B cell (primary cell): ENCODE data around the gene DOCK1. TPM values are rescaled to one million over a fixed set of nuclear protein-coding genes. Genes with fewer than 3 reads are reported as not detected.

Source experiments
- ATAC-seq: fragments of 200-7000 bp; cut with Tn5 transposase; one replicate; pipeline ENCODE4 v1.10.0; 2021; ENCODE audit warnings: low read depth, mild to moderate bottlenecking, moderate number of reproducible peaks, moderate library complexity
- CTCF ChIA-PET: fragments of 350-600 bp; sonication (Branson Sonifier 250); formaldehyde crosslinking; loops from one replicate; lab custom pipeline; 2021; ENCODE audit warnings: antibody characterized with exemption, inconsistent platforms; lab: Charles Lee
- POLR2A ChIA-PET: fragments of 350-600 bp; sonication (Branson Sonifier 250); formaldehyde crosslinking; loops from one replicate; lab custom pipeline; 2021; ENCODE audit warnings: antibody characterized with exemption; lab: Charles Lee
- DNase-seq: peaks from one replicate; pipeline ENCODE4 v3.0.0; 2013
- H2AFZ ChIP-seq: 2 replicates; pipeline ENCODE4 v1.6.1; 2012; ENCODE audit warnings: mild to moderate bottlenecking, low read depth, low read length; ENCODE audit not compliant: insufficient read depth, poor library complexity, severe bottlenecking
- H3K27ac ChIP-seq, 2 donors: 1 replicate in 1 of 2; 2 replicates in 1 of 2; pipeline ENCODE4 v1.5.1; 2012 to 2013; ENCODE audit warnings: low read length in 2 of 2, mild to moderate bottlenecking in 2 of 2, moderate library complexity in 1 of 2
- H3K27me3 ChIP-seq, 4 experiments: fragments of 200-600 bp in 1 of 4; sonication (generic) in 1 of 4; replicated peaks in 1 of 4; 1 replicate in 2 of 4; 2 replicates in 2 of 4; pipeline versions ENCODE4 v1.6.1 to v1.7.0; 2013 to 2016; ENCODE audit warnings: low read length in 3 of 4, mild to moderate bottlenecking in 2 of 4, mixed read lengths in 1 of 4, moderate library complexity in 1 of 4; ENCODE audit not compliant: insufficient read depth in 4 of 4, control insufficient read depth in 3 of 4; ENCODE audit errors: control extremely low read depth in 1 of 4
- H3K36me3 ChIP-seq, 2 experiments: replicated peaks in 1 of 2; 1 replicate in 1 of 2; 2 replicates in 1 of 2; pipeline versions ENCODE4 v1.6.1 to v1.7.1; 2013; ENCODE audit warnings: low read length in 1 of 2; ENCODE audit not compliant: insufficient read depth in 2 of 2, control insufficient read depth in 1 of 2; ENCODE audit errors: control extremely low read depth in 1 of 2, extremely low read depth in 1 of 2
- H3K4me1 ChIP-seq, 2 donors: fragments of 200-600 bp in 1 of 2; sonication (generic) in 1 of 2; 1 replicate in 1 of 2; 2 replicates in 1 of 2; pipeline versions ENCODE4 v1.5.1 to v1.6.1; 2013 to 2017; ENCODE audit warnings: low read length in 2 of 2; ENCODE audit not compliant: control insufficient read depth in 2 of 2, insufficient read depth in 2 of 2
- H3K4me2 ChIP-seq: replicated peaks from 2 replicates; pipeline ENCODE3; 2012; ENCODE audit warnings: mild to moderate bottlenecking, low read depth, low read length; ENCODE audit not compliant: poor library complexity, severe bottlenecking
- H3K4me3 ChIP-seq, 5 experiments: fragments of 200-600 bp in 1 of 5; sonication (generic) in 1 of 5; 1 replicate in 3 of 5; 2 replicates in 2 of 5; pipeline versions ENCODE4 v1.5.1 to v1.7.0; 2011 to 2016; ENCODE audit warnings: low read length in 4 of 5, mild to moderate bottlenecking in 4 of 5, low read depth in 2 of 5, control low read depth in 1 of 5, moderate library complexity in 1 of 5; ENCODE audit not compliant: insufficient read depth in 1 of 5; ENCODE audit errors: control extremely low read depth in 1 of 5, extremely low read depth in 1 of 5
- H3K79me2 ChIP-seq: fragments of 200-600 bp; sonication (generic); one replicate; pipeline ENCODE4 v1.6.0; 2016; ENCODE audit warnings: low read length; ENCODE audit not compliant: control insufficient read depth, insufficient read depth
- H3K9ac ChIP-seq: fragments of 200-600 bp; sonication (generic); 2 replicates; pipeline ENCODE4 v1.6.1; 2017; ENCODE audit warnings: mild to moderate bottlenecking, low read length, moderate library complexity
- H3K9me3 ChIP-seq, 3 donors: one replicate each; pipeline versions ENCODE4 v1.6.1 to v1.7.1; 2013; ENCODE audit warnings: low read length in 2 of 3; ENCODE audit not compliant: control insufficient read depth in 2 of 3, insufficient read depth in 1 of 3; ENCODE audit errors: control extremely low read depth in 1 of 3
- H4K20me1 ChIP-seq: 2 replicates; pipeline ENCODE4 v1.6.0; 2012; ENCODE audit warnings: mild to moderate bottlenecking, low read length; ENCODE audit not compliant: insufficient read depth, control insufficient read depth, poor library complexity, severe bottlenecking
- H3K27ac Mint-ChIP-seq: one replicate; pipeline ENCODE4 v1.8.0; 2021; ENCODE audit warnings: mixed read lengths
- H3K27me3 Mint-ChIP-seq: one replicate; pipeline ENCODE4 v1.8.0; 2021; ENCODE audit warnings: mixed read lengths
- H3K4me1 Mint-ChIP-seq: one replicate; pipeline ENCODE4 v1.8.0; 2021; ENCODE audit warnings: mixed read lengths
- H3K4me3 Mint-ChIP-seq: one replicate; pipeline ENCODE4 v1.8.0; 2021; ENCODE audit warnings: mixed read lengths
- H3K9me3 Mint-ChIP-seq: one replicate; pipeline ENCODE4 v1.8.0; 2022; ENCODE audit warnings: mixed read lengths; ENCODE audit not compliant: insufficient read depth
- CTCF ChIP-seq: fragments of 200-600 bp; IDR thresholded peaks from one replicate; pipeline ENCODE4 v1.8.0; 2022; ENCODE audit warnings: antibody characterized with exemption, mild to moderate bottlenecking
- EZH2 ChIP-seq: IDR thresholded peaks from 2 replicates; pipeline ENCODE4 v1.6.1; 2012; ENCODE audit warnings: borderline replicate concordance, low read depth, mild to moderate bottlenecking, moderate library complexity, low read length; ENCODE audit not compliant: insufficient read depth, poor library complexity, severe bottlenecking
- WGBS: methylation state at CpG from one replicate; pipeline ENCODE4 v1.1.5; 2013; ENCODE audit warnings: missing lambda C conversion rate; ENCODE audit not compliant: insufficient coverage; 5-methylcytosine and 5-hydroxymethylcytosine counted together
- intact Hi-C: fragments of 100-400 bp; cut with micrococcal nuclease; formaldehyde crosslinking; loops from one replicate; pipeline ENCODE4 v1.10.0; 2022
- polyA plus RNA-seq: library from polyadenylated mRNA; depleted of rRNA; stranded (reverse); fragments of >200 nt; gene quantifications from 2 replicates; pipeline ENCODE4 v1.2.3, GENCODE V29; 2012
- total RNA-seq, 2 donors: library from RNA; stranded (reverse); fragments of 120-200 nt in 1 of 2; gene quantifications; 1 replicate in 1 of 2; 2 replicates in 1 of 2; pipeline versions ENCODE4 v1.2.3 to v1.2.4, GENCODE V29; 2013 to 2022

The DOCK1 gene
- total and polyA plus RNA-seq, 2 donors (not counting 1 experiment from before 2014, with no cell fraction given): not detected

GRCh38 chr10:127081851-127082345 is 176.7 kb downstream of the DOCK1 start:
- no peak for TF ChIP-seq EZH2
- TF ChIP-seq CTCF: no peak
- intact Hi-C loops: no loop called here
- H2AFZ ChIP-seq: no peak overlapping the region
- no peaks in the 10 kb centered on the region for H3K4me1 ChIP-seq
- no peak overlapping the region for H3K9ac ChIP-seq
- no peak overlapping the region for H3K27ac Mint-ChIP-seq
- POLR2A ChIA-PET: no interaction called here
- no peaks in the 10 kb centered on the region for H3K27me3 Mint-ChIP-seq
- no peaks in the 10 kb centered on the region for H3K4me1 Mint-ChIP-seq
- H3K9me3 ChIP-seq: peaks cover 0 to 2% (median 0%) of the 10 kb centered on the region in 3 donors
- no peaks in the 10 kb centered on the region for H3K79me2 ChIP-seq
- no peaks in the 10 kb centered on the region for H3K27me3 ChIP-seq
- no peaks in the 10 kb centered on the region for H3K9me3 Mint-ChIP-seq
- no peak overlapping the region for H3K27ac ChIP-seq
- no peak overlapping the region for H3K4me3 Mint-ChIP-seq
- WGBS: 93% methylated on average over 7 of the region's 10 CpGs
- no peak for ATAC-seq
- no peaks in the 10 kb centered on the region for H3K36me3 ChIP-seq
- CTCF ChIA-PET: no interaction called here
- no peak overlapping the region for H3K4me3 ChIP-seq
- no peak overlapping the region for H3K4me2 ChIP-seq
- no peaks in the 10 kb centered on the region for H4K20me1 ChIP-seq
- DNase-seq: no peak

GRCh38 chr10:127082651-127083050 is 177.4 kb downstream of the DOCK1 start:
- CTCF ChIA-PET: no interaction called here
- no peak overlapping the region for H3K27ac ChIP-seq
- H4K20me1 ChIP-seq: no peaks in the 10 kb centered on the region
- peaks cover 0 to 2% (median 0%) of the 10 kb centered on the region in 3 donors for H3K9me3 ChIP-seq
- no peak for DNase-seq
- intact Hi-C loops: no loop called here
- H3K79me2 ChIP-seq: no peaks in the 10 kb centered on the region
- no peak overlapping the region for H2AFZ ChIP-seq
- no peaks in the 10 kb centered on the region for H3K27me3 ChIP-seq
- no peak overlapping the region for H3K4me3 Mint-ChIP-seq
- WGBS: 62% methylated on average over 1 of the region's 4 CpGs
- no peak for TF ChIP-seq CTCF
- TF ChIP-seq EZH2: no peak
- H3K36me3 ChIP-seq: no peaks in the 10 kb centered on the region
- POLR2A ChIA-PET: no interaction called here
- no peak for ATAC-seq
- no peak overlapping the region for H3K9ac ChIP-seq
- no peak overlapping the region for H3K27ac Mint-ChIP-seq
- H3K4me2 ChIP-seq: no peak overlapping the region
- H3K27me3 Mint-ChIP-seq: no peaks in the 10 kb centered on the region
- no peaks in the 10 kb centered on the region for H3K4me1 Mint-ChIP-seq
- no peak overlapping the region for H3K4me3 ChIP-seq
- H3K9me3 Mint-ChIP-seq: no peaks in the 10 kb centered on the region
- no peaks in the 10 kb centered on the region for H3K4me1 ChIP-seq
